GM06990 (cell line): ENCODE data around the gene CCNK.

Experiments
- DNase-seq: peaks from one replicate; pipeline ENCODE4 v3.0.0-alpha.2; 2011; ENCODE audit not compliant: insufficient read length; ENCODE audit errors: extremely low read depth
- H3K27me3 ChIP-seq: replicated peaks from 2 replicates; pipeline ENCODE4 v1.6.0; 2011; ENCODE audit warnings: low read length; ENCODE audit not compliant: control insufficient read depth, insufficient read depth
- H3K36me3 ChIP-seq: 2 replicates; pipeline ENCODE4 v1.5.1; 2011; ENCODE audit warnings: low read length; ENCODE audit not compliant: control insufficient read depth, insufficient read depth
- H3K4me3 ChIP-seq: replicated peaks from 2 replicates; pipeline ENCODE4 v1.5.1; 2011; ENCODE audit warnings: low read depth, mild to moderate bottlenecking, control low read depth, low read length
- TF ChIP-seq, protein P1 (sequence below): IDR thresholded peaks from 2 replicates; pipeline ENCODE4 v1.5.1; 2011; ENCODE audit warnings: low read length, control low read depth, mild to moderate bottlenecking, inconsistent platforms; ENCODE audit not compliant: insufficient read depth, poor library complexity, severe bottlenecking

Gene CCNK

GRCh38 chr14:99550387-99550992 lies 69.3 kb downstream of the CCNK start:
- H3K36me3 ChIP-seq = no peaks in the 10 kb centered on the region
- no peak for DNase-seq
- TF ChIP-seq, protein P1, sequence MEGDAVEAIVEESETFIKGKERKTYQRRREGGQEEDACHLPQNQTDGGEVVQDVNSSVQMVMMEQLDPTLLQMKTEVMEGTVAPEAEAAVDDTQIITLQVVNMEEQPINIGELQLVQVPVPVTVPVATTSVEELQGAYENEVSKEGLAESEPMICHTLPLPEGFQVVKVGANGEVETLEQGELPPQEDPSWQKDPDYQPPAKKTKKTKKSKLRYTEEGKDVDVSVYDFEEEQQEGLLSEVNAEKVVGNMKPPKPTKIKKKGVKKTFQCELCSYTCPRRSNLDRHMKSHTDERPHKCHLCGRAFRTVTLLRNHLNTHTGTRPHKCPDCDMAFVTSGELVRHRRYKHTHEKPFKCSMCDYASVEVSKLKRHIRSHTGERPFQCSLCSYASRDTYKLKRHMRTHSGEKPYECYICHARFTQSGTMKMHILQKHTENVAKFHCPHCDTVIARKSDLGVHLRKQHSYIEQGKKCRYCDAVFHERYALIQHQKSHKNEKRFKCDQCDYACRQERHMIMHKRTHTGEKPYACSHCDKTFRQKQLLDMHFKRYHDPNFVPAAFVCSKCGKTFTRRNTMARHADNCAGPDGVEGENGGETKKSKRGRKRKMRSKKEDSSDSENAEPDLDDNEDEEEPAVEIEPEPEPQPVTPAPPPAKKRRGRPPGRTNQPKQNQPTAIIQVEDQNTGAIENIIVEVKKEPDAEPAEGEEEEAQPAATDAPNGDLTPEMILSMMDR = no peak
- H3K27me3 ChIP-seq = no peaks in the 10 kb centered on the region; the same call in 1 of the 2 replicates
- no peak overlapping the region for H3K4me3 ChIP-seq

- H3K27me3 ChIP-seq = no peaks in the 10 kb centered on the region; the same call in 1 of the 2 replicates
- no peak for DNase-seq
- H3K36me3 ChIP-seq = no peaks in the 10 kb centered on the region
- TF ChIP-seq, protein P1 = no peak
- H3K4me3 ChIP-seq = no peak overlapping the region
Observed at GRCh38 chr14:99551034-99551922, 70.1 kb downstream of the CCNK start.

DNA sequence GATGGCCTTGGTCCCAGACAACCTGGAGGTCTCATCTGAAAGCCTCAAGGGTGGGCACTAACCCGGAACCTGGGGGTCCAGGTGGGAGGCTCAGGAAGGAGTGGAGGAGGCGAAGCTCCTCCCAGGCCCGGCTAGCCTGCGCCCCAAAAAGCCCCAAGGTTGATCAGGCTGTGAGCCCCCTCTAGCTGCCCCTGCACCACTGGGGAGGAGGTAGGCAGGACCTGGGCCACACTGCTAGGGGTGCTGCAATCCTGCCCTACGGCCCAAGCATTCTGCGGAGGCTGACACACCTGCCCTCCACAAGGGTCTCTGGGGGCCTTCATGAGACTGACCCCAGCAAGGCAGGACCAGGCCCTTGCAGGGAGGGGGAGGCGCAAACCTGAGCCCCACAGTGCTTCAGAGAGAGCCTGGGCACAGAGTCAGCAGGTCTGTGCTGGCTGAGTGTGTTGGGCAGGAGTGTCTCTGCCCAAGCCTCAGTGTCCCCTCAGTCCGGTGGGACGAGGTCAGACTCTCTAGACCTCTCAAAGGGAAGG lies 70.9 kb downstream of the CCNK start:
- H3K27me3 ChIP-seq = no peaks in the 10 kb centered on the region; the same call in 1 of the 2 replicates
- no peak overlapping the region for H3K4me3 ChIP-seq
- no peak for DNase-seq
- no peaks in the 10 kb centered on the region for H3K36me3 ChIP-seq
- TF ChIP-seq, protein P1 = no peak

DNA sequence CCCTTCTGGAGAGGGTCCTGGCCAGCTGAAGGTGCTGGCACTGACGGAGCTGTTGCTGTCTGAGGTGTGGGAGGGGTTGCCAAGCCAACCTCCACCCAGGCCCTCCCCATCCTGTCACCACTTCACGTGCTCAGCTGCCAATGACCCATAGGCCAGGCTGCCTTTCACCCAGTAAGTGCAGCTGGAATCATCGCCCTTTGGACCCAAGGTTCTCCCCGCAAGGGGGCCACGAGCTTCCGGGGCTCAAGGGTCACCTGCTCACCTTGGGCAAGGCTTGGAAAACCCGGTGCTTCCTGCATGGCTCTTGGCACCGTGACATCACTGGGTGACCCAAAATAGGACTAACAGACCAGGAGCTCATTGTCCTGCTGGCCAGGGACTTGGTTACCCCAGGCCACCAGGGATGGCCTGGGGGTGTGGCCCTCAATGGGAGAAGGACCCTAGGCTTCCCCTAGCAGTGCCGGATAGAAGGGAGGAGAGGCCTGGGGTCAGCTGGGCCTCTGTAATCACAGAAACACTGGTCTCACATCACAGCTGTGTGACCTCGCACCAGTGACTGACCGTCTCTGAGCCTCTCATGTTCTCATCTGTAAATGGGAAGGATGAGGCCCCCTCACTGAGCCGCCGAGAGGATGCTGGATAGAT lies 71.5 kb downstream of the CCNK start:
- TF ChIP-seq, protein P1 = no peak
- Histone ChIP-seq H3K36me3 (no peaks in the 10 kb centered on the region), H3K4me3 (no peak overlapping the region), H3K27me3 (no peaks in the 10 kb centered on the region; the same call in 1 of the 2 replicates)
- DNase-seq = no peak

DNA sequence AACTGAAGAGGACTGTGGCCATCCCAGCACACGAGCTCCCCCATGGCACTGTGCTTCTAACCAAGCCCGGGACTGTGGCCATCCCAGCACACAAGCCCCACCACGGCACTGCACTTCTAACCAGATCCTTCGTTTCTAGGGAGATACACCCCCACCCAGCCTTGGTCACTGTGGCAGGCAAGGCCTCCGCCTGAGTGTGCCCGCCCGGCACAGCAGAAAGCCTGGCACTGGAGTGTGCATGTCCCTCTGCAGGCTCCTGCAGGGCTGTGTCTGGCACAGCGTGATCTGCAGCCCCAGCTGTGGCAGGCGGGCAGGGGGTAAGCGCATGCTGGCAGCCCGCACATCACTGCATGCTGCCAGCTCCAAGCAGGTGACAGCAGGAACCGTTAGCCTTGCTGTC lies 73.0 kb downstream of the CCNK start:
- Histone ChIP-seq H3K27me3 (no peaks in the 10 kb centered on the region; the same call in 1 of the 2 replicates), H3K4me3 (no peak overlapping the region)
- TF ChIP-seq, protein P1 = no peak

More for the DNA sequence above, 73.0 kb downstream of the CCNK start:
- no peaks in the 10 kb centered on the region for H3K36me3 ChIP-seq
- no peak for DNase-seq
